Keratinocyte (primary cell): Measurements from ENCODE around the gene RIPOR2. TPM values are rescaled to one million over a fixed set of nuclear protein-coding genes. Genes with fewer than 3 reads are reported as not detected.

Experiments used
- DNase-seq: peaks from one replicate; pipeline ENCODE4 v3.0.0-alpha.2; 2011; ENCODE audit warnings: low read depth, missing footprints, low spot score
- FAIRE-seq: peaks from 2 replicates; lab custom pipeline; 2011; peaks lifted over from hg19 to GRCh38; lab: Jason Lieb, UNC
- H2AFZ ChIP-seq: 2 replicates; pipeline ENCODE4 v1.6.0; 2012; ENCODE audit warnings: low read length, control low read depth, inconsistent platforms; ENCODE audit not compliant: control insufficient read depth
- H3K27ac ChIP-seq: 2 replicates; pipeline ENCODE4 v1.5.1; 2011; ENCODE audit warnings: low read length; ENCODE audit not compliant: control insufficient read depth, insufficient read depth
- H3K27me3 ChIP-seq: 3 replicates; pipeline ENCODE4 v1.6.0; 2011; ENCODE audit warnings: low read length; ENCODE audit not compliant: control insufficient read depth, insufficient read depth; ENCODE audit errors: extremely low read depth
- H3K36me3 ChIP-seq, 2 experiments: 2 replicates in 1 of 2; 3 replicates in 1 of 2; pipeline ENCODE4 v1.5.1; 2011; ENCODE audit warnings: low read length in 2 of 2, mild to moderate bottlenecking in 1 of 2; ENCODE audit not compliant: control insufficient read depth in 2 of 2, insufficient read depth in 2 of 2; ENCODE audit errors: extremely low read depth in 1 of 2
- H3K4me1 ChIP-seq: 3 replicates; pipeline ENCODE4 v1.5.1; 2011; ENCODE audit warnings: low read length; ENCODE audit not compliant: control insufficient read depth, insufficient read depth; ENCODE audit errors: extremely low read depth
- H3K4me2 ChIP-seq: 3 replicates; pipeline ENCODE4 v1.6.0; 2011; ENCODE audit warnings: low read depth, low read length; ENCODE audit not compliant: control insufficient read depth, insufficient read depth; ENCODE audit errors: extremely low read depth
- H3K4me3 ChIP-seq, 3 experiments: fragments of 200-600 bp in 1 of 3; sonication (generic) in 1 of 3; 2 replicates in 2 of 3; 3 replicates in 1 of 3; pipeline ENCODE4 v1.5.1; 2011 to 2016; ENCODE audit warnings: low read length in 3 of 3, mild to moderate bottlenecking in 3 of 3, control low read depth in 2 of 3, inconsistent platforms in 1 of 3, low read depth in 1 of 3, mixed read lengths in 1 of 3, mixed run types in 1 of 3, moderate library complexity in 1 of 3; ENCODE audit not compliant: control insufficient read depth in 2 of 3, insufficient read depth in 2 of 3; ENCODE audit errors: extremely low read depth in 1 of 3
- H3K79me2 ChIP-seq: 2 replicates; pipeline ENCODE4 v1.6.0; 2012; ENCODE audit warnings: low read length; ENCODE audit not compliant: control insufficient read depth, insufficient read depth
- H3K9ac ChIP-seq: 3 replicates; pipeline ENCODE4 v1.6.0; 2011; ENCODE audit warnings: low read length; ENCODE audit not compliant: control insufficient read depth, insufficient read depth; ENCODE audit errors: extremely low read depth
- H3K9me1 ChIP-seq: 3 replicates; pipeline ENCODE4 v1.6.0; 2011; ENCODE audit warnings: low read length; ENCODE audit not compliant: control insufficient read depth, insufficient read depth; ENCODE audit errors: extremely low read depth
- H3K9me3 ChIP-seq: 2 replicates; pipeline ENCODE4 v1.5.1; 2012; ENCODE audit warnings: low read depth, low read length; ENCODE audit not compliant: control insufficient read depth
- H4K20me1 ChIP-seq: 3 replicates; pipeline ENCODE4 v1.6.0; 2011; ENCODE audit warnings: low read length; ENCODE audit not compliant: control insufficient read depth, insufficient read depth; ENCODE audit errors: extremely low read depth
- EZH2 ChIP-seq: IDR thresholded peaks from one replicate; pipeline ENCODE4 v1.6.1; 2012; ENCODE audit warnings: inconsistent platforms, mild to moderate bottlenecking, low read length, moderate library complexity
- dilution Hi-C: fragments of 300-500 bp; cut with MboI; formaldehyde crosslinking; loops from one replicate; pipeline ENCODE4 v1.7.0; 2020; ENCODE audit warnings: low sequenced_read_pairs; ENCODE audit not compliant: extremely low pct_ligation_motif_present
- polyA plus RNA-seq, 5 experiments: library from polyadenylated mRNA; depleted of rRNA in 3 of 5; stranded (reverse) in 3 of 5; stranded (forward) in 1 of 5; unstranded in 1 of 5; fragments of >200 nt; gene quantifications; 1 replicate in 1 of 5; 2 replicates in 3 of 5; 3 replicates in 1 of 5; pipeline versions ENCODE4 v1.2.1 to v1.2.3, GENCODE V29; 2011 to 2012; ENCODE audit warnings: missing spikeins in 2 of 5, low read depth in 1 of 5, low replicate concordance in 1 of 5
- TF ChIP-seq, protein P1 (sequence below), 3 experiments: IDR thresholded peaks in 1 of 3; conservative IDR thresholded peaks in 1 of 3; optimal IDR thresholded peaks in 1 of 3; 2 replicates in 2 of 3; 3 replicates in 1 of 3; pipeline versions ENCODE3 to v1.5.1; 2011; ENCODE audit warnings: low read length in 3 of 3, mild to moderate bottlenecking in 3 of 3, moderate library complexity in 2 of 3, control low read depth in 1 of 3, inconsistent platforms in 1 of 3; ENCODE audit not compliant: insufficient read depth in 2 of 3; ENCODE audit errors: extremely low read depth in 1 of 3

The RIPOR2 gene
- polyA plus RNA-seq, 1 donor (not counting 4 experiments of a cell fraction or from before 2014, with no cell fraction given), result 0.07 TPM

DNA sequence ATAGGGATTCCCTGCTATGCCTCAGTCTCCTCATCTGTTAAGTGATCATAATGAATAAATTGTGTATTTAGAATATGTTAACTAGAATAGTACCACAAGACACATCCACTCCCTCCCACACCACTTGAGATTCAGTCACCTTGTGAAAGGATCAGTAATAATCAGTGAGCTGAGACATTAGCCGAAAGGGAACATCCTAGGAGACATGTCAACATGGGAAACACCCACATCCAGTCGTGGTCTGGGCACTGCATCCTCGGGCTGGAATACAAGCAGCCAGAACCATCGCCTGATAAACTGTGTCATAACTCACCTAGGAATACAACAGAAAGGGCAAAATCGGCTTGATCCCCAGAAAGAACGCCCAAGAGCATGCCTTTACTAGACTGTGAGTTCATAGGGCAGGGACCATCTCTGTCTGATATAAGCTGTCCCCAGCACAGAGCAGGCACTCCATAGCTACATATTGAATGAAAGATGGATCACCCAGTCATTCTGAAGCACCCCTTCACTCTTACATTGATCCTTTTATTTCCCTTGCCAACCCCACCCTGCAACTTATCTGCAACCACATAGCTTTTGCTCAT, 23.9 kb downstream of the RIPOR2 start:
- dilution Hi-C loops, result no loop called here
- Histone ChIP-seq H3K4me3 (no peak overlapping the region), H3K79me2 (no peaks in the 10 kb centered on the region), H4K20me1 (no peaks in the 10 kb centered on the region), H3K9ac (no peak overlapping the region), H3K36me3 (no peaks in the 10 kb centered on the region), H3K4me2 (no peak overlapping the region), H2AFZ (no peak overlapping the region), H3K4me1 (peaks cover 7% of the 10 kb centered on the region), H3K27me3 (peaks cover 65% of the 10 kb centered on the region), H3K9me1 (no peaks in the 10 kb centered on the region), H3K9me3 (no peaks in the 10 kb centered on the region), H3K27ac (no peak overlapping the region)
- TF ChIP-seq EZH2, result no peak
- TF ChIP-seq, protein P1, sequence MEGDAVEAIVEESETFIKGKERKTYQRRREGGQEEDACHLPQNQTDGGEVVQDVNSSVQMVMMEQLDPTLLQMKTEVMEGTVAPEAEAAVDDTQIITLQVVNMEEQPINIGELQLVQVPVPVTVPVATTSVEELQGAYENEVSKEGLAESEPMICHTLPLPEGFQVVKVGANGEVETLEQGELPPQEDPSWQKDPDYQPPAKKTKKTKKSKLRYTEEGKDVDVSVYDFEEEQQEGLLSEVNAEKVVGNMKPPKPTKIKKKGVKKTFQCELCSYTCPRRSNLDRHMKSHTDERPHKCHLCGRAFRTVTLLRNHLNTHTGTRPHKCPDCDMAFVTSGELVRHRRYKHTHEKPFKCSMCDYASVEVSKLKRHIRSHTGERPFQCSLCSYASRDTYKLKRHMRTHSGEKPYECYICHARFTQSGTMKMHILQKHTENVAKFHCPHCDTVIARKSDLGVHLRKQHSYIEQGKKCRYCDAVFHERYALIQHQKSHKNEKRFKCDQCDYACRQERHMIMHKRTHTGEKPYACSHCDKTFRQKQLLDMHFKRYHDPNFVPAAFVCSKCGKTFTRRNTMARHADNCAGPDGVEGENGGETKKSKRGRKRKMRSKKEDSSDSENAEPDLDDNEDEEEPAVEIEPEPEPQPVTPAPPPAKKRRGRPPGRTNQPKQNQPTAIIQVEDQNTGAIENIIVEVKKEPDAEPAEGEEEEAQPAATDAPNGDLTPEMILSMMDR (optimal IDR thresholded peaks at IDR 0.05 in 1 of 3, IDR thresholded peaks at IDR 0.05 in 1 of 3, conservative IDR thresholded peaks at IDR 0.05 in 1 of 3; ENCODE audit: extremely low read depth in 1 of 3, insufficient read depth in 2 of 3, low read length in 3 of 3), result no peak
- DNase-seq (no peak), FAIRE-seq (no peak)

DNA sequence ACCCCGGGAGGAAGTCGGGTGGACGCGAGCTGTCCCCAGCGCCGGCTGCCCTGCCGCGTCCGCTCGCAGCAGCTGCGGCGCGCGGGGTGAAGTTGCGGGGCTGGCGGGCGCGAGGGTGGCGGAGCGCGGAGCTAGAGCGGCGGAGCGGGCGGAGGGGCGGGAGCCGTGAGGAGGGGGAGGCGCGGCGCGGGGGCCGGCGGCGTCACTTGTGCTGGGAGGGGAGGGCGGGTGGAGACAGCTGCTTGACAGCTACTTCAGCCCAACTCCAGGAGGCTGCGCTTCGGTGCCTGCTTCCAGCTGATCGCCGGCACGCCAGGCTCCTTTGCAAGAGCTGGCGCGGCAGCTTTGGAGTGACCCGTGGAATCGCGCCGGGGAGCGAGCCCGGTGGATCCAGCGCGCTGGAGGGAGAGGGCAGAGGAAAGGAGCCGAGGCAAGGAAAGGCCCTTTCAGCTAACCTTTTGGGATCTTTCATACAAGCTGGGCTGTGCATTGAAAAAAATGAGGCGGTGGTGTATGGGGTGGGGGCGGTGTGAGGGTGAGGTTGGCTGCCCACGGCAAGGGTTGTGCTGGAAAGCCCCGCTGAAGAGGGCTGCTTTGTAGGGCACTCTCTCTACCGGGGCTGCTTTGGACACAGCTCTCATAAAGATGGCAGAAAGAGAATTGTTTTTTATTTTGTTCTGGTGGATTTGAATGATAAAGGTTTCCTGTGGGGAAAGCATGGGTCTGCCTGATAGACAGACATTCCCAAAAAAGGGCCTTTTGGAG, 24.6 kb downstream of the RIPOR2 start:
- Histone ChIP-seq H4K20me1 (no peaks in the 10 kb centered on the region), H2AFZ (no peak overlapping the region), H3K9me3 (no peaks in the 10 kb centered on the region), H3K9ac (no peak overlapping the region), H3K4me1 (peaks cover 7% of the 10 kb centered on the region), H3K4me3 (peak overlapping the region in 2 of 3 experiments; percentile 16 to 39), H3K27ac (no peak overlapping the region), H3K36me3 (no peaks in the 10 kb centered on the region), H3K27me3 (peaks cover 65% of the 10 kb centered on the region), H3K79me2 (no peaks in the 10 kb centered on the region), H3K4me2 (peak overlapping the region; percentile 70), H3K9me1 (no peaks in the 10 kb centered on the region)
- no peak for TF ChIP-seq EZH2
- TF ChIP-seq, protein P1 (optimal IDR thresholded peaks at IDR 0.05 in 1 of 3, IDR thresholded peaks at IDR 0.05 in 1 of 3, conservative IDR thresholded peaks at IDR 0.05 in 1 of 3; ENCODE audit: extremely low read depth in 1 of 3, insufficient read depth in 2 of 3, low read length in 3 of 3), result no peak
- DNase-seq, result no peak
- no peak for FAIRE-seq
- dilution Hi-C loops, result no loop called here
